ENCODE measurements around the gene SLC15A3. TPM values are rescaled to one million over a fixed set of nuclear protein-coding genes. Genes with fewer than 3 reads are reported as not detected.

Gene SLC15A3
- polyA plus RNA-seq, 1 of the 3 experiments (the other 2 are of a cell fraction): not detected

DNA sequence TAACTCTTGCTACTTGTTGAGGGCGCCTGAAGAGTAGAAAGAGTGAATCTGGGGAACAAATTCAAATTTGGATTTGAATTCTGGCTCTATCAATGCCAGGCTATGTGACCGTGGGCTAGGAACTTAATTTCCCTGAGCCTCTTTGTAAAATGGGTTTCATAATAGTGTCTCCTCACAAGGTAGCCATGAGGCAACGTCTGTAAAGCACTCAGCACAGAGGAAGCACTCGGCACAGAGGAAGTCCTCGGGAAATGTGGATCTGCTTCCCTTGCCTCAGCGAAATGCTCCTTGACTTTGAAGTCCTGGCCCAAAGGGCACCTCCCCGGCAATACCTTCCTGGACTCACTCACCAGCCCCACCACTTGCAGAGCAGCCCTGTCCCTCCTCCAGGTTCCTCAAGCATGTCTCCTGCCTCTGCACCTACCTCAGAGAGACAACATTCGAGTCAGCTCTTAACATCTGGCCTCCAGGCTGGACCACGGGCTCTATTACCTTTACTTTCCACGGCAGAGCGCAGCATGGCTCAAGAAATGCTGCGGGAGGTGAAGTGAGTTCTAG, 37.2 kb upstream of the SLC15A3 start (continued):
- TF ChIP-seq TAF1 (IDR thresholded peaks at IDR 0.05; ENCODE audit: borderline replicate concordance, low read depth, low read length): no peak
- TF ChIP-seq EP300 (IDR thresholded peaks at IDR 0.05; ENCODE audit: borderline replicate concordance in 1 of 2, low read depth in 1 of 2, low read length in 1 of 2): no peak

DNA sequence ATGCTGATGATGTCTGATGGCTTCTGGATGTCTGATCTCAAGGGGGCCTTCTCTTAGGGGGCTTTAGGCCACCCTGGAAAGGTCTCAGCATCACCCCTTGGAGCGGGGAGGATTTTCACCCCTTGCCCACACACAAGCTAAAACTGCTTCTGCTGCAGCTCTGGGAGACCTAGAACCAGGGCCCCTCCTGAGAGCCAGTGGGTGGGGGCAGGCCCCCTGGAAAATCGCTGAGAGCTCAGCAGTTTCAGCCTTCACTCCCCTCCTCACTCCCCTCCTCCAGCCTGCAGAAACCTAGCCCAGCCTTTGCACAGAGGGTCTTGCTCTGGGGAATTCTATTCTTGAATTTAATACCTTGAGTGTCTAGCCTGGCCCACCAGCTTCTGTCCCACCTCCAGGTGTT, 36.7 kb upstream of the SLC15A3 start:
- Histone ChIP-seq H3K9me2 (no peaks in the 10 kb centered on the region), H3K4me2 (no peak overlapping the region), H3K9me3 (no peaks in the 10 kb centered on the region), H3F3A (replicated peaks; ENCODE audit: insufficient read depth) (no peaks in the 10 kb centered on the region), H2AFZ (ENCODE audit: low read depth) (no peak overlapping the region), H4K20me1 (ENCODE audit: insufficient read depth) (no peaks in the 10 kb centered on the region), H3K36me3 (replicated peaks in 1 of 2; ENCODE audit: control insufficient read depth in 1 of 2, insufficient read depth in 2 of 2, low read length in 1 of 2) (no peaks in the 10 kb centered on the region), H3K27ac (ENCODE audit: low read depth in 2 of 2, low read length in 1 of 2) (no peak overlapping the region), H3K4me3 (ENCODE audit: low read depth in 2 of 2, low read length in 1 of 2) (no peak overlapping the region), H3K4me1 (ENCODE audit: control insufficient read depth in 1 of 2, insufficient read depth in 2 of 2, low read depth in 1 of 2, low read length in 1 of 2) (no peaks in the 10 kb centered on the region), H3K27me3 (ENCODE audit: insufficient read depth) (peaks cover 5% of the 10 kb centered on the region), H3K79me2 (ENCODE audit: insufficient read depth) (no peaks in the 10 kb centered on the region), H3K9ac (no peak overlapping the region)
- no peak for DNase-seq
- no peak for TF ChIP-seq JUND (IDR thresholded peaks at IDR 0.05)
- WGBS (ENCODE audit: low lambda C conversion rate): no CpG with 5 or more reads among the region's 2 CpGs
- ChIA-PET CTCF (no interaction called here), POLR2A (no interaction called here)

DNA sequence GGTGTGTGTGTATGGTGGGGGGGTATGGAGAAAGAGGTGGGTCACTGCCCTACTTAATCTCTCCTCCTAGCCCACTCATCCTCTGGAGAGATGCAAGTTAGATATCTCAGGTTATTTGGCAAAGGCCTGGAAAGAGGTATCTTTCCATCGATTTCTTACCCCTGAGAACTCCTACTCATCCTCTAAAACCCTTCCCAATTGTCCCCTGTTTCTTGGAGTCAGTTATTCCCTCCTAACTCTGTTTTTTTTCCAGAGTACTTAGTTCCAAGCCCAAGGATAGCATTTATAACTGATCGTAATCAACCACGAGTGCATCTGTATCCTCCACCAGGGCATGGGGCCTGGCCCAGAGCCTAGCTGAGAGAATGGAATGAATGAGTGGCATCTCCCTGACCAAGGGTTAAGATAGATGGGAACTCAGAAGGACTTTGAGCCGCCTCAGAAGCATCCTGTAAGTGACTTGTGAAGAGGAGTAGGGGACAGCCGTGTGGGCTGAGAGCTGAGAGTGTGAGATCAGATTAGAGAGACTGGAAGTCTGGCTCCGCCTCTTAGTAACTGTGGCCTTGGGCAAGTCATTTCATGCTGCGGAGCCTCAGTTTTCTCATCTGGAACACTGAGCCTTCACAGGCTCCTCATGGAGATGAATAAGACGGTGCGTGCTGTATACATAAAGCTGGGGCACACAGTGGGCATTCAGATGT, 35.8 kb upstream of the SLC15A3 start:
- DNase-seq: no peak
- no peaks in the 10 kb centered on the region for H3K36me3 ChIP-seq (replicated peaks in 1 of 2; ENCODE audit: control insufficient read depth in 1 of 2, insufficient read depth in 2 of 2, low read length in 1 of 2)
- H2AFZ ChIP-seq (ENCODE audit: low read depth): no peak overlapping the region
- no peak overlapping the region for H3K4me3 ChIP-seq (ENCODE audit: low read depth in 2 of 2, low read length in 1 of 2)
- H3K9me2 ChIP-seq: no peaks in the 10 kb centered on the region
- H3K9ac ChIP-seq: no peak overlapping the region
- no peak overlapping the region for H3K4me2 ChIP-seq
- H3F3A ChIP-seq (replicated peaks; ENCODE audit: insufficient read depth): no peaks in the 10 kb centered on the region
- peaks cover 5% of the 10 kb centered on the region for H3K27me3 ChIP-seq (ENCODE audit: insufficient read depth)
- no peaks in the 10 kb centered on the region for H4K20me1 ChIP-seq (ENCODE audit: insufficient read depth)
- no peaks in the 10 kb centered on the region for H3K4me1 ChIP-seq (ENCODE audit: control insufficient read depth in 1 of 2, insufficient read depth in 2 of 2, low read depth in 1 of 2, low read length in 1 of 2)
- H3K79me2 ChIP-seq (ENCODE audit: insufficient read depth): no peaks in the 10 kb centered on the region
- POLR2A ChIA-PET: no interaction called here
- WGBS (ENCODE audit: low lambda C conversion rate): 51% methylated on average over 9 of the region's 9 CpGs
- no peak overlapping the region for H3K27ac ChIP-seq (ENCODE audit: low read depth in 2 of 2, low read length in 1 of 2)
- TF ChIP-seq EP300 (IDR thresholded peaks at IDR 0.05; ENCODE audit: borderline replicate concordance in 1 of 2, low read depth in 1 of 2, low read length in 1 of 2): no peak
- CTCF ChIA-PET: interaction anchor here (1.3 kb wide), 1 partner anchor 17 kb away, joined by 3 read pairs; no protein-coding TSS in a partner anchor
- H3K9me3 ChIP-seq: no peaks in the 10 kb centered on the region

DNA sequence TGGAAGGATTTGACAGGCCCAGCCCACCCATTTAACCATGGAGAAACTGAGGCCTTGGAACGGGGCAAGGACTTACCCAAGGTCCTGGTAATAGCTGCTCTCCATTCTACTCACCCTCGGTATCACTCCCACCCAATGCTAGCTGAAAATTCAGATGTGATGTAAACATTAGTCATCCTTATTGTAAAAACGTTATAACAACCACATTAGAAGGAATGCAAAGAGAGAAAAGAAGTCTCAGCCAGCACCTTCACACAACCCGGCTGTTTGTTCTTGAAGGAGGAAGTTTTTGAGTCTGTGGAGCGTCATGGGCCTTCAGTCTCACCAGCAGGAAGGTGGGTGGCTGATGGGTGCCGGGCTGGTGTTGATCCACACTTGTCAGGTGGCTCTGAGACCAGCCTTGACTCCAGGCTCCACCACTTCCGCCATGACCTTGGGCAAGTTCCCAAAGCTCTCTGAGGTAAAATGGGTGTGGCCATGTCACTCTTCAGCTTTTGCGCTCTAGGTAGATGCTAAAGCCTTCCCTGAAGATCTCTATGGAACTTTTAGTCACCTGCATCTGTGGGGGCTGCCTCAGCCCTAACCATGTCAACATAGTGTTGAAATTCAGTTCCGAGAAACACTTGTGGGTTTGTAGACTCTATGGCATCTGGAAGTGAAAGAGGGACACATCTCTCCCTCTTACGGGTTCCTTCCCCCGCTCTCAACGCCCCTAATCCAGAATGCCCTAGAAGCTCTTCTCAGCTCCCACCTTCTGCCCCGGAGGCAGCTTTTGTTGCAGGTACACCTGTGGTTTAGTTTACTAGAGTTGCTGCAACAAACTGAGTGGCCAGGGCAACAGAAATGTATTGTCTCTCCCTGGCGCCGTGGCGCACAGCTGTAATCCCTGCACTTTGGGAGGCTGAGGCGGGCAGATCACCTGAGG, 34.3 kb upstream of the SLC15A3 start:
- Histone ChIP-seq H2AFZ (ENCODE audit: low read depth) (no peak overlapping the region; the same call in 1 of the 2 replicates), H3K79me2 (ENCODE audit: insufficient read depth) (no peaks in the 10 kb centered on the region), H3K36me3 (replicated peaks in 1 of 2; ENCODE audit: control insufficient read depth in 1 of 2, insufficient read depth in 2 of 2, low read length in 1 of 2) (no peaks in the 10 kb centered on the region), H3K9ac (no peak overlapping the region), H3K27me3 (ENCODE audit: insufficient read depth) (no peaks in the 10 kb centered on the region; the same call in 1 of the 2 replicates), H4K20me1 (ENCODE audit: insufficient read depth) (no peaks in the 10 kb centered on the region), H3K4me2 (no peak overlapping the region), H3K4me1 (ENCODE audit: control insufficient read depth in 1 of 2, insufficient read depth in 2 of 2, low read depth in 1 of 2, low read length in 1 of 2) (no peaks in the 10 kb centered on the region; a peak in 1 of 4 replicates), H3K4me3 (ENCODE audit: low read depth in 2 of 2, low read length in 1 of 2) (no peak overlapping the region), H3K9me3 (no peaks in the 10 kb centered on the region), H3F3A (replicated peaks; ENCODE audit: insufficient read depth) (no peaks in the 10 kb centered on the region), H3K9me2 (no peaks in the 10 kb centered on the region), H3K27ac (ENCODE audit: low read depth in 2 of 2, low read length in 1 of 2) (no peak overlapping the region)
- 79% methylated on average over 17 of the region's 17 CpGs for WGBS (ENCODE audit: low lambda C conversion rate)
- ChIA-PET POLR2A (no interaction called here), CTCF (no interaction called here)
- DNase-seq: no peak
- TF ChIP-seq RAD21 (IDR thresholded peaks at IDR 0.05; ENCODE audit: low read length) (no peak), FOXM1 (IDR thresholded peaks at IDR 0.05; ENCODE audit: low read depth) (no peak), FOXJ3 (CRISPR knock-in tag; IDR thresholded peaks at IDR 0.05) (no peak), TCF12 (IDR thresholded peaks at IDR 0.05) (no peak), NRF1 (IDR thresholded peaks at IDR 0.05; ENCODE audit: low read depth, low read length) (no peak)
- TF ChIP-seq, protein P1, sequence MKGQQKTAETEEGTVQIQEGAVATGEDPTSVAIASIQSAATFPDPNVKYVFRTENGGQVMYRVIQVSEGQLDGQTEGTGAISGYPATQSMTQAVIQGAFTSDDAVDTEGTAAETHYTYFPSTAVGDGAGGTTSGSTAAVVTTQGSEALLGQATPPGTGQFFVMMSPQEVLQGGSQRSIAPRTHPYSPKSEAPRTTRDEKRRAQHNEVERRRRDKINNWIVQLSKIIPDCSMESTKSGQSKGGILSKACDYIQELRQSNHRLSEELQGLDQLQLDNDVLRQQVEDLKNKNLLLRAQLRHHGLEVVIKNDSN (IDR thresholded peaks at IDR 0.05; ENCODE audit: borderline replicate concordance, low read depth): no peak
- TF ChIP-seq, protein P2, sequence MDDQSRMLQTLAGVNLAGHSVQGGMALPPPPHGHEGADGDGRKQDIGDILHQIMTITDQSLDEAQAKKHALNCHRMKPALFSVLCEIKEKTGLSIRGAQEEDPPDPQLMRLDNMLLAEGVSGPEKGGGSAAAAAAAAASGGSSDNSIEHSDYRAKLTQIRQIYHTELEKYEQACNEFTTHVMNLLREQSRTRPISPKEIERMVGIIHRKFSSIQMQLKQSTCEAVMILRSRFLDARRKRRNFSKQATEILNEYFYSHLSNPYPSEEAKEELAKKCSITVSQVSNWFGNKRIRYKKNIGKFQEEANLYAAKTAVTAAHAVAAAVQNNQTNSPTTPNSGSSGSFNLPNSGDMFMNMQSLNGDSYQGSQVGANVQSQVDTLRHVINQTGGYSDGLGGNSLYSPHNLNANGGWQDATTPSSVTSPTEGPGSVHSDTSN (IDR thresholded peaks at IDR 0.05): no peak
- TF ChIP-seq, protein P3, sequence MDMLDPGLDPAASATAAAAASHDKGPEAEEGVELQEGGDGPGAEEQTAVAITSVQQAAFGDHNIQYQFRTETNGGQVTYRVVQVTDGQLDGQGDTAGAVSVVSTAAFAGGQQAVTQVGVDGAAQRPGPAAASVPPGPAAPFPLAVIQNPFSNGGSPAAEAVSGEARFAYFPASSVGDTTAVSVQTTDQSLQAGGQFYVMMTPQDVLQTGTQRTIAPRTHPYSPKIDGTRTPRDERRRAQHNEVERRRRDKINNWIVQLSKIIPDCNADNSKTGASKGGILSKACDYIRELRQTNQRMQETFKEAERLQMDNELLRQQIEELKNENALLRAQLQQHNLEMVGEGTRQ (IDR thresholded peaks at IDR 0.05; ENCODE audit: borderline replicate concordance, low read depth, low read length): no peak
- TF ChIP-seq, protein P4, sequence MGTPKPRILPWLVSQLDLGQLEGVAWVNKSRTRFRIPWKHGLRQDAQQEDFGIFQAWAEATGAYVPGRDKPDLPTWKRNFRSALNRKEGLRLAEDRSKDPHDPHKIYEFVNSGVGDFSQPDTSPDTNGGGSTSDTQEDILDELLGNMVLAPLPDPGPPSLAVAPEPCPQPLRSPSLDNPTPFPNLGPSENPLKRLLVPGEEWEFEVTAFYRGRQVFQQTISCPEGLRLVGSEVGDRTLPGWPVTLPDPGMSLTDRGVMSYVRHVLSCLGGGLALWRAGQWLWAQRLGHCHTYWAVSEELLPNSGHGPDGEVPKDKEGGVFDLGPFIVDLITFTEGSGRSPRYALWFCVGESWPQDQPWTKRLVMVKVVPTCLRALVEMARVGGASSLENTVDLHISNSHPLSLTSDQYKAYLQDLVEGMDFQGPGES (IDR thresholded peaks at IDR 0.05; ENCODE audit: low read depth, low read length): no peak

Data from SK-N-SH (cell line).